PC-3 (cell line): ENCODE measurements around the gene EGLN2. TPM values are rescaled to one million over a fixed set of nuclear protein-coding genes. Genes with fewer than 3 reads are reported as not detected.
"Not testable (repeated sequence)": the region's sequence is repeated elsewhere in the genome, so short reads cannot be mapped to it uniquely, and the experiment has no call there.

ENCODE experiments used
- ATAC-seq: fragments of 200-7000 bp; cut with Tn5 transposase; 2 replicates; pipeline ENCODE4 v1.9.1; 2020; ENCODE audit warnings: mild to moderate bottlenecking, moderate library complexity
- BruUV-seq: library from RNA; stranded (reverse); fragments of 400-500 nt; replicated peaks from 2 replicates; lab custom pipeline; 2021; lab: Mats Ljungman, UMichigan
- CTCF ChIA-PET: fragments of 300-600 bp; sonication (Branson Sonifier 250); formaldehyde crosslinking; loops from one replicate; lab custom pipeline; 2022; ENCODE audit warnings: antibody characterized with exemption; lab: Charles Lee
- POLR2A ChIA-PET: fragments of 300-600 bp; sonication (Branson Sonifier 250); formaldehyde crosslinking; loops from one replicate; lab custom pipeline; 2022; ENCODE audit warnings: antibody characterized with exemption; ENCODE audit not compliant: unreplicated experiment; lab: Charles Lee
- DNase-seq: peaks from one replicate; pipeline ENCODE4 v3.0.0-alpha.2; 2015
- H2AFZ ChIP-seq: fragments of 300-600 bp; sonication (generic); 2 replicates; pipeline ENCODE4 v1.6.0; 2016; ENCODE audit warnings: antibody characterized with exemption, low read length
- H3F3A ChIP-seq: fragments of 300-600 bp; sonication (generic); one replicate; pipeline ENCODE4 v1.6.0; 2017; ENCODE audit warnings: antibody characterized with exemption, low read length, control low read depth, mild to moderate bottlenecking; ENCODE audit not compliant: unreplicated experiment
- H3K27ac ChIP-seq: fragments of 300-600 bp; sonication (generic); 2 replicates; pipeline ENCODE4 v1.5.1; 2016; ENCODE audit warnings: mild to moderate bottlenecking, low read length
- H3K27me3 ChIP-seq: fragments of 300-600 bp; sonication (generic); 2 replicates; pipeline ENCODE4 v1.6.1; 2016; ENCODE audit warnings: low read length, mixed read lengths
- H3K36me3 ChIP-seq: fragments of 300-600 bp; sonication (generic); 2 replicates; pipeline ENCODE4 v1.6.1; 2016; ENCODE audit warnings: low read depth, mixed run types, low read length, mixed read lengths
- H3K4me1 ChIP-seq: fragments of 300-600 bp; sonication (generic); 2 replicates; pipeline ENCODE4 v1.5.1; 2016; ENCODE audit warnings: low read length; ENCODE audit not compliant: insufficient read depth
- H3K4me2 ChIP-seq: fragments of 300-600 bp; sonication (generic); 2 replicates; pipeline ENCODE4 v1.6.0; 2016; ENCODE audit warnings: low read length
- H3K4me3 ChIP-seq: fragments of 300-600 bp; sonication (generic); 2 replicates; pipeline ENCODE4 v1.5.1; 2016; ENCODE audit warnings: mild to moderate bottlenecking, low read length, mixed read lengths
- H3K79me2 ChIP-seq: fragments of 300-600 bp; sonication (generic); 2 replicates; pipeline ENCODE4 v1.6.1; 2017; ENCODE audit warnings: low read length, mixed read lengths
- H3K9ac ChIP-seq: fragments of 300-600 bp; sonication (generic); 2 replicates; pipeline ENCODE4 v1.6.0; 2016; ENCODE audit warnings: mild to moderate bottlenecking, low read length
- H3K9me2 ChIP-seq: fragments of 300-600 bp; sonication (generic); replicated peaks from 2 replicates; pipeline ENCODE4 v1.6.1; 2016; ENCODE audit warnings: mixed run types, low read length, mixed read lengths
- H3K9me3 ChIP-seq: fragments of 300-600 bp; sonication (generic); 2 replicates; pipeline ENCODE4 v1.6.1; 2016; ENCODE audit warnings: low read length, mixed read lengths
- H4K20me1 ChIP-seq: fragments of 300-600 bp; sonication (generic); 2 replicates; pipeline ENCODE4 v1.6.1; 2016; ENCODE audit warnings: low read length, mixed read lengths
- EZH2 ChIP-seq: fragments of 300-600 bp; sonication (generic); IDR thresholded peaks from one replicate; pipeline ENCODE4 v1.6.1; 2017; ENCODE audit warnings: antibody characterized with exemption, mild to moderate bottlenecking, low read length; ENCODE audit not compliant: unreplicated experiment
- EZH2phosphoT487 ChIP-seq: fragments of 300-600 bp; sonication (generic); IDR thresholded peaks from 2 replicates; pipeline ENCODE4 v1.6.1; 2018; ENCODE audit warnings: mild to moderate bottlenecking, antibody characterized with exemption, low read length, borderline replicate concordance
- intact Hi-C: fragments of 100-400 bp; cut with micrococcal nuclease; formaldehyde crosslinking; loops from 2 replicates; pipeline ENCODE4 v1.9.0; 2023
- total RNA-seq: library from RNA; depleted of rRNA; stranded (reverse); fragments of >200 nt; gene quantifications from 2 replicates; pipeline ENCODE4 v1.2.3, GENCODE V29; 2014
- TF ChIP-seq, protein P1 (sequence below): fragments of 300-600 bp; sonication (generic); conservative IDR thresholded peaks from 2 replicates; pipeline ENCODE4 v1.5.1; 2017; ENCODE audit warnings: antibody characterized with exemption, low read depth, mild to moderate bottlenecking, low read length

The EGLN2 gene
- total RNA-seq, 1 experiment from 2014 or later, result 36.6 TPM

GRCh38 chr19:40768869-40769268 lies 30.1 kb upstream of the EGLN2 start:
- Histone ChIP-seq H3K79me2 (no peaks in the 10 kb centered on the region), H3K4me1 (no peaks in the 10 kb centered on the region), H3K27ac (no peak overlapping the region), H3K36me3 (peaks cover 15% of the 10 kb centered on the region), H3K9me2 (no peaks in the 10 kb centered on the region), H3K9me3 (no peaks in the 10 kb centered on the region), H2AFZ (no peak overlapping the region), H4K20me1 (no peaks in the 10 kb centered on the region), H3F3A (no peaks in the 10 kb centered on the region), H3K9ac (no peak overlapping the region), H3K4me3 (no peak overlapping the region), H3K27me3 (no peaks in the 10 kb centered on the region), H3K4me2 (no peak overlapping the region)
- TF ChIP-seq, protein P1, sequence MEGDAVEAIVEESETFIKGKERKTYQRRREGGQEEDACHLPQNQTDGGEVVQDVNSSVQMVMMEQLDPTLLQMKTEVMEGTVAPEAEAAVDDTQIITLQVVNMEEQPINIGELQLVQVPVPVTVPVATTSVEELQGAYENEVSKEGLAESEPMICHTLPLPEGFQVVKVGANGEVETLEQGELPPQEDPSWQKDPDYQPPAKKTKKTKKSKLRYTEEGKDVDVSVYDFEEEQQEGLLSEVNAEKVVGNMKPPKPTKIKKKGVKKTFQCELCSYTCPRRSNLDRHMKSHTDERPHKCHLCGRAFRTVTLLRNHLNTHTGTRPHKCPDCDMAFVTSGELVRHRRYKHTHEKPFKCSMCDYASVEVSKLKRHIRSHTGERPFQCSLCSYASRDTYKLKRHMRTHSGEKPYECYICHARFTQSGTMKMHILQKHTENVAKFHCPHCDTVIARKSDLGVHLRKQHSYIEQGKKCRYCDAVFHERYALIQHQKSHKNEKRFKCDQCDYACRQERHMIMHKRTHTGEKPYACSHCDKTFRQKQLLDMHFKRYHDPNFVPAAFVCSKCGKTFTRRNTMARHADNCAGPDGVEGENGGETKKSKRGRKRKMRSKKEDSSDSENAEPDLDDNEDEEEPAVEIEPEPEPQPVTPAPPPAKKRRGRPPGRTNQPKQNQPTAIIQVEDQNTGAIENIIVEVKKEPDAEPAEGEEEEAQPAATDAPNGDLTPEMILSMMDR, result no peak
- no peak for TF ChIP-seq EZH2
- no peak for TF ChIP-seq EZH2phosphoT487
- ChIA-PET CTCF (no interaction called here), POLR2A (no interaction called here)
- ATAC-seq (no peak), DNase-seq (no peak)
- intact Hi-C loops, result no loop called here
- BruUV-seq, result no TSS peak

DNA sequence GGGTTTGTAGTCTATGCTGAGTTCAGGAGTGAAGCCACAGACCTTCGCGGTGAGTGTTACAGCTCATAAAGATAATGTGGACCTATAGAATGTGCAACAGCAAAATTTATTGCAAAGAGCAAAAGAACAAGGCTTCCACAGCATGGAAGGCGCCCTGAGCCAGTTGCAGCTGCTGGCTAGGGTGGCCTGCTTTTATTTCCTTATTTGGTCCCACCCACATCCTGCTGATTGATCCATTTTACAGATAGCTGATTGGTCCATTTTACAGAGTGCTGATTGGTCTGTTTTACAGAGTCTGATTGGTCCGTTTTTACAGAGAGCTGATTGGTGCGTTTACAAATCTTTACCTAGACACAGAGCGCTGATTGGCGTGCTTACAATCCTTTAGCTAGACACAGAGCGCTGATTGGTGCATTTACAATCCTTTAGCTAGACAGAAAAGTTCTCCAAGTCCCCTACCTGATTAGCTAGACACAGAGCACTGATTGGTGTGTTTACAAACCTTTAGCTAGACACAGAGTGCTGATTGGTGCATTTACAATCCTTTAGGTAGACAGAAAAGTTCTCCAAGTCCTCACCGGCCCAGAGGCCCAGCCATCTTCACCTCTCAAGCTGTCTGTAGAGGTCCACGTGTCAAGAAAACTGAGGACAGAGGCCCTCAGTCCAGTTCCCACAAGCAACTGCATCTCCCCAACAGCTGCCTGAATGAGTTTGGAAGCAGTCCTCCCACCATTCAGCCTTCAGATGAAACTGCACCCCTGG lies 27.7 kb upstream of the EGLN2 start:
- H3K27me3 ChIP-seq, H3K36me3 ChIP-seq, H2AFZ ChIP-seq, CTCF ChIA-PET, H3K4me3 ChIP-seq, ATAC-seq, H3K79me2 ChIP-seq, H3K4me1 ChIP-seq, H3F3A ChIP-seq, H3K9ac ChIP-seq, intact Hi-C loops, H3K4me2 ChIP-seq, H3K9me3 ChIP-seq, H4K20me1 ChIP-seq, H3K9me2 ChIP-seq, POLR2A ChIA-PET, BruUV-seq, H3K27ac ChIP-seq: not testable (repeated sequence)
- peak; percentile 39 for DNase-seq

- Histone ChIP-seq H4K20me1 (no peaks in the 10 kb centered on the region), H3K36me3 (no peaks in the 10 kb centered on the region), H3K27ac (no peak within 1 kb of the TSS), H3K27me3 (no peaks in the 10 kb centered on the region), H3K9me2 (no peaks in the 10 kb centered on the region), H3K4me3 (no peak within 1 kb of the TSS), H3K79me2 (no peaks in the 10 kb centered on the region), H3K4me1 (peaks cover 13% of the 10 kb centered on the region; the same call in 1 of the 2 replicates), H3K9ac (no peak within 1 kb of the TSS), H2AFZ (no peak within 1 kb of the TSS), H3F3A (no peaks in the 10 kb centered on the region), H3K4me2 (no peak within 1 kb of the TSS), H3K9me3 (no peaks in the 10 kb centered on the region)
- DNase-seq (no peak), ATAC-seq (no peak)
- POLR2A ChIA-PET, result no interaction called here
- no peak for TF ChIP-seq EZH2phosphoT487
- no peak for TF ChIP-seq EZH2
- TF ChIP-seq, protein P1, result no peak
- intact Hi-C loops, result no loop called here
- CTCF ChIA-PET, result no interaction called here
- no TSS peak for BruUV-seq
Observed at GRCh38 chr19:40774916-40775631, 23.9 kb upstream of the EGLN2 start, which contains the start of gene MIA. Gene MIA, plus strand, starts transcription at chr19:40775521. Its CDS starts 22 bp downstream, at chr19:40775543.
